Transverse colon (tissue), 4 donors: Measurements from ENCODE around the gene ENHO. TPM values are rescaled to one million over a fixed set of nuclear protein-coding genes. Genes with fewer than 3 reads are reported as not detected.
A peak's percentile ranks its signal among the peaks of the same experiment; 100 is the strongest.

ENCODE experiments used
- DNase-seq: peaks from one replicate; pipeline ENCODE4 v3.0.0-alpha.2; 2019
- H3K27ac ChIP-seq, 4 donors: fragments of 200-600 bp; sonication (generic); 2 replicates each; pipeline ENCODE4 v1.5.1; 2016 to 2018; ENCODE audit warnings: inconsistent platforms in 4 of 4
- H3K27me3 ChIP-seq: fragments of 200-600 bp; sonication (generic); 2 replicates; pipeline ENCODE4 v1.5.1; 2017; ENCODE audit warnings: inconsistent platforms
- H3K36me3 ChIP-seq, 4 donors: fragments of 200-600 bp; sonication (generic); 2 replicates each; pipeline ENCODE4 v1.5.1; 2017 to 2019; ENCODE audit warnings: inconsistent platforms in 4 of 4
- H3K4me1 ChIP-seq, 4 donors: fragments of 200-600 bp; sonication (generic); 2 replicates each; pipeline ENCODE4 v1.5.1; 2017 to 2020; ENCODE audit warnings: inconsistent platforms in 4 of 4
- H3K4me3 ChIP-seq, 4 donors: fragments of 200-600 bp; sonication (generic); 1 replicate in 1 of 4; 2 replicates in 3 of 4; pipeline versions ENCODE4 v1.5.1 to v1.6.1; 2017 to 2019; ENCODE audit warnings: inconsistent platforms in 4 of 4
- H3K9me3 ChIP-seq, 2 donors: fragments of 200-600 bp; sonication (generic); 2 replicates each; pipeline ENCODE4 v1.5.1; 2017 to 2019; ENCODE audit warnings: inconsistent platforms in 2 of 2
- EP300 ChIP-seq: sonication (generic); formaldehyde crosslinking; IDR thresholded peaks from one replicate; pipeline ENCODE4 v1.6.1; 2017; ENCODE audit warnings: antibody characterized with exemption, low read depth
- POLR2A ChIP-seq: fragments of 450-650 bp; IDR thresholded peaks from one replicate; pipeline ENCODE4 v1.6.1; 2016; ENCODE audit warnings: antibody characterized with exemption, mild to moderate bottlenecking, moderate library complexity
- POLR2AphosphoS5 ChIP-seq, 3 donors: sonication (generic); formaldehyde crosslinking; IDR thresholded peaks; one replicate each; pipeline ENCODE4 v1.6.1; 2016; ENCODE audit warnings: antibody characterized with exemption in 3 of 3
- WGBS, 2 donors: methylation state at CpG; one replicate each; pipeline ENCODE4 v1.1.5; 2018; ENCODE audit warnings: low coverage in 1 of 2; 5-methylcytosine and 5-hydroxymethylcytosine counted together
- in situ Hi-C, 4 donors: fragments of 200-750 bp; cut with MboI; loops; one replicate each; pipeline versions ENCODE4 v1.15.0 to v1.15.1; 2017; ENCODE audit warnings: low sequenced_read_pairs in 3 of 4, low pct_ligation_motif_present in 1 of 4, low pct_unique_long_range_greater_than_20kb in 1 of 4
- intact Hi-C: fragments of 100-400 bp; cut with DNase I; formaldehyde crosslinking; loops from one replicate; pipeline ENCODE4 v1.15.1; 2023; ENCODE audit warnings: low total_unique reads
- total RNA-seq, 4 donors: library from RNA; depleted of rRNA; stranded (reverse); fragments of >200 nt; gene quantifications; one replicate each; pipeline ENCODE4 v1.1.0, GENCODE V29; 2016
- TF ChIP-seq, protein P1 (sequence below), 5 experiments: fragments of 200-600 bp in 3 of 5; fragments of 450-650 bp in 2 of 5; sonication (generic) in 3 of 5; IDR thresholded peaks; 1 replicate in 2 of 5; 2 replicates in 3 of 5; pipeline ENCODE4 v1.5.1; 2016 to 2017; ENCODE audit warnings: antibody characterized with exemption in 5 of 5, inconsistent platforms in 3 of 5, mild to moderate bottlenecking in 2 of 5, moderate library complexity in 1 of 5

ENHO gene
- total RNA-seq, 4 donors from 2014 or later: 1.4 to 1.7 TPM; not detected in 2

DNA sequence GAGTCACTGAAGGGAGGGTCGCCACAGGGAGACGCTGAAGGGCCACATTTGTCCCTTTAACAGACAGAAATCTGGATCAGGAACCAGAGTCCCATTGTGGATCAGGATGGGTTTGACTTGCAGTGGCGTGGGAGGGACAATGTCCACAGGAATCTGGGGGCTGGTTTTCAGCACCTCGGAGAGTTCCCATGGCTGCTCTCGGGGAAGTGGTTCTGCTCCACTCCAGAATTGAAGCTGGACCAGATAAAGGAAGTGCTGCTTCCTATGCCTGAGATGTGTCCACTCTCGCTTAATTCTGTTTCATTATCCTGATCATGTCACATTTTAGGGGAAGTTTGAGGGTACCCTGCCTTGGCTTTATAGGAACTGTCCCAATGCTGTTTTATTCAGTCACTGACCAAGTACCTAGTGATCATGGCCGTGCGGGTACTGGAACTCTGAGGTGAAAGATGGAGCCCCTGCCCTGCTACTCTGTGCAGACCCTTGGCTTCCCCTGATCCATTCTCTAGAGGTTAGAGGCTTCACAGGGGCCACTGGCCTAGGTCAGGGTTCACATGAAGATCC lies 28.7 kb downstream of the ENHO start:
- TF ChIP-seq, protein P1, sequence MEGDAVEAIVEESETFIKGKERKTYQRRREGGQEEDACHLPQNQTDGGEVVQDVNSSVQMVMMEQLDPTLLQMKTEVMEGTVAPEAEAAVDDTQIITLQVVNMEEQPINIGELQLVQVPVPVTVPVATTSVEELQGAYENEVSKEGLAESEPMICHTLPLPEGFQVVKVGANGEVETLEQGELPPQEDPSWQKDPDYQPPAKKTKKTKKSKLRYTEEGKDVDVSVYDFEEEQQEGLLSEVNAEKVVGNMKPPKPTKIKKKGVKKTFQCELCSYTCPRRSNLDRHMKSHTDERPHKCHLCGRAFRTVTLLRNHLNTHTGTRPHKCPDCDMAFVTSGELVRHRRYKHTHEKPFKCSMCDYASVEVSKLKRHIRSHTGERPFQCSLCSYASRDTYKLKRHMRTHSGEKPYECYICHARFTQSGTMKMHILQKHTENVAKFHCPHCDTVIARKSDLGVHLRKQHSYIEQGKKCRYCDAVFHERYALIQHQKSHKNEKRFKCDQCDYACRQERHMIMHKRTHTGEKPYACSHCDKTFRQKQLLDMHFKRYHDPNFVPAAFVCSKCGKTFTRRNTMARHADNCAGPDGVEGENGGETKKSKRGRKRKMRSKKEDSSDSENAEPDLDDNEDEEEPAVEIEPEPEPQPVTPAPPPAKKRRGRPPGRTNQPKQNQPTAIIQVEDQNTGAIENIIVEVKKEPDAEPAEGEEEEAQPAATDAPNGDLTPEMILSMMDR (IDR thresholded peaks at IDR 0.05): no peak
- no peak for TF ChIP-seq EP300
- no peak for TF ChIP-seq POLR2A
- TF ChIP-seq POLR2AphosphoS5 (IDR thresholded peaks at IDR 0.05): no peak
- intact Hi-C loops: no loop called here
- peaks cover 6% of the 10 kb centered on the region for H3K27me3 ChIP-seq
- 35% methylated on average over 8 of the region's 8 CpGs; no CpG with 5 or more reads in 1 of the 2 donors for WGBS, 2 donors
- no peak overlapping the region for H3K4me3 ChIP-seq
- H3K9me3 ChIP-seq: no peaks in the 10 kb centered on the region
- no peaks in the 10 kb centered on the region for H3K36me3 ChIP-seq
- no peaks in the 10 kb centered on the region for H3K4me1 ChIP-seq
- in situ Hi-C loops: no loop called here
- peak; percentile 20 for DNase-seq
- H3K27ac ChIP-seq: no peak overlapping the region

DNA sequence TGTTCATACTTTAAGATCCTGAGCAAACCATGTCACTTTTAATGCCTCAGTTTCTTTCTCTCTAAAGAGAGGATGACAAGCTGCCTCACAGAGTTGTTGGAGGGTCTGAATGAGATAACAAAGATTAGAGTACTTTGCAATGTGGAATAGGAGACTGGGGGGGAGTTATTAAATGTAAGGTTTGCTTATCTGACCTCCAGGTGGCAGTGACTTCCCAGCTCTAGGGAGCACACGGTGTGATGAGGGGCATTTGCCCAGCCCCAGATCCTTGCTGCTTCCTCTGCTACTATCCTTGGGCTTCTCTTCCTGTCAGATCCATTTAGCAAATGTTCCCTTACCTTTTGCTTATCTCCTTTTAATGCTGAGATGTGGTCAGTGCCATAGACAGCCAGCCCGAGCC lies 30.7 kb downstream of the ENHO start:
- no peaks in the 10 kb centered on the region for H3K9me3 ChIP-seq
- intact Hi-C loops (no loop called here), in situ Hi-C loops (no loop called here)
- H3K4me3 ChIP-seq: no peak overlapping the region
- WGBS, 2 donors: 37% methylated on average over 2 of the region's 2 CpGs; no CpG with 5 or more reads in 1 of the 2 donors
- no peaks in the 10 kb centered on the region for H3K36me3 ChIP-seq
- no peak overlapping the region for H3K27ac ChIP-seq
- no peaks in the 10 kb centered on the region for H3K4me1 ChIP-seq
- TF ChIP-seq, protein P1 (IDR thresholded peaks at IDR 0.05): no peak
- TF ChIP-seq POLR2AphosphoS5 (IDR thresholded peaks at IDR 0.05) (no peak), POLR2A (no peak), EP300 (no peak)
- peaks cover 19% of the 10 kb centered on the region for H3K27me3 ChIP-seq
- no peak for DNase-seq

DNA sequence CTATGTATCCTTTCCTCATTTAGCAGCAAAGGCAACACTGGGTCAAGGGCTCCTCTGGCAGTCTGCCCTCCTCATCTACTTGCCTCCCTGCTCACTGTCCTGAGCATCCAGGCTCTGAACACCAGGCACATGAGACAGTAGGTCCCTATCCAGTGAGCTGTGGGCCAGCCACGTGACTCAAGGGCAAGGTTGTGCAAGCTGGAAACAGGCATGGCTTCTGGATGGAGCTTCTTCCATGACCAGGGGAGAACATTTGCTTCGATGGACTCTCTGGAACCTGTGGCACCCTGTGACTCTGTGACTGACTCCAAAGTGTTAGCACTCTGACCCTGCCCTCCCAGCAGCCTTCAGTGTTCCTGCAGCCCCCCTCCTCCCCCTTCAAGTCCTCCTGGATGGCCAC lies 31.2 kb downstream of the ENHO start:
- Histone ChIP-seq H3K27ac (no peak overlapping the region), H3K4me1 (no peaks in the 10 kb centered on the region), H3K9me3 (no peaks in the 10 kb centered on the region), H3K36me3 (no peaks in the 10 kb centered on the region), H3K27me3 (peaks cover 19% of the 10 kb centered on the region), H3K4me3 (no peak overlapping the region)
- intact Hi-C loops (no loop called here), in situ Hi-C loops (no loop called here)
- 42 to 100% methylated on average over 1 to 2 of the region's 2 CpGs for WGBS, 2 donors
- no peak for DNase-seq
- TF ChIP-seq, protein P1 (IDR thresholded peaks at IDR 0.05): no peak
- no peak for TF ChIP-seq POLR2AphosphoS5 (IDR thresholded peaks at IDR 0.05)
- no peak for TF ChIP-seq POLR2A
- TF ChIP-seq EP300: no peak

DNA sequence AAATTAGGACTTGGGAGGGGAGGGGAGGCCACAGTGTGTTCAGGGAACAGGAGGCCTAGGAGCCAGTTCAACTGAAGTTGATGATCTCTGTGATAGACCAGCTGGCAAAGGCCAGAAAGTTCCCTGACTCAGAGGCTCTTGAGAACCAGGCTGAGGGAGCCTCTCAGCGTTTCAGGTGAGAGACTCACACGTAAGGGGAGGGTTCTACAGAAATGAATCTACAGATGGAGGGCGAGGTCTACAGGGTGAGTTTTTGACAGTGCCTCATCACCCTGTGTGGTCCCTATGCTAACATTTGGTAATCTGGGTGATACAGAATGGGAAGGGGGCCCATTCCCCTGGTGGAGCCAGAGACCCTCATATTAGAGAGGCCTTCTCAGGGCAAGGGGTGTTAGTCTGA lies 32.0 kb downstream of the ENHO start:
- Histone ChIP-seq H3K36me3 (no peaks in the 10 kb centered on the region), H3K9me3 (no peaks in the 10 kb centered on the region), H3K27ac (no peak overlapping the region), H3K4me3 (no peak overlapping the region), H3K27me3 (peaks cover 19% of the 10 kb centered on the region), H3K4me1 (no peaks in the 10 kb centered on the region)
- WGBS, 2 donors: 68% methylated on average over 3 of the region's 3 CpGs; no CpG with 5 or more reads in 1 of the 2 donors
- intact Hi-C loops: no loop called here
- TF ChIP-seq, protein P1 (IDR thresholded peaks at IDR 0.05): no peak
- TF ChIP-seq POLR2AphosphoS5 (IDR thresholded peaks at IDR 0.05) (no peak), POLR2A (no peak), EP300 (no peak)
- in situ Hi-C loops: no loop called here
- no peak for DNase-seq
